OCI-LY1 (cell line): ENCODE data around the gene SDK2.

ENCODE experiments used
- H2AFZ ChIP-seq: fragments of 200-600 bp; sonication (generic), shearing (Covaris generic); 2 replicates; pipeline ENCODE4 v1.6.0; 2014; ENCODE audit warnings: antibody characterized with exemption, mild to moderate bottlenecking, low read length
- H3F3A ChIP-seq: fragments of 200-600 bp; sonication (generic), shearing (Covaris generic); 2 replicates; pipeline ENCODE4 v1.6.0; 2014; ENCODE audit warnings: mild to moderate bottlenecking, antibody characterized with exemption, low read length, moderate library complexity; ENCODE audit not compliant: insufficient read depth
- H3K27ac ChIP-seq: fragments of 200-600 bp; sonication (generic); 2 replicates; pipeline ENCODE4 v1.5.1; 2014; ENCODE audit warnings: low read length, mixed run types, mild to moderate bottlenecking, low read depth; ENCODE audit not compliant: poor library complexity, severe bottlenecking
- H3K27me3 ChIP-seq: fragments of 200-600 bp; sonication (generic); 2 replicates; pipeline ENCODE4 v1.6.0; 2014; ENCODE audit warnings: antibody characterized with exemption, mild to moderate bottlenecking, low read length, moderate library complexity; ENCODE audit not compliant: insufficient read depth
- H3K36me3 ChIP-seq: fragments of 200-600 bp; sonication (generic); 2 replicates; pipeline ENCODE4 v1.6.1; 2014; ENCODE audit warnings: mild to moderate bottlenecking, antibody characterized with exemption, low read length, moderate library complexity, mixed read lengths; ENCODE audit not compliant: insufficient read depth
- H3K4me1 ChIP-seq: fragments of 200-600 bp; sonication (generic); 2 replicates; pipeline ENCODE4 v1.5.1; 2014; ENCODE audit warnings: mild to moderate bottlenecking, low read length, moderate library complexity; ENCODE audit not compliant: insufficient read depth, severe bottlenecking
- H3K4me2 ChIP-seq: fragments of 200-600 bp; sonication (generic), shearing (Covaris generic); 2 replicates; pipeline ENCODE4 v1.6.1; 2014; ENCODE audit warnings: low read length
- H3K4me3 ChIP-seq: fragments of 200-600 bp; sonication (generic); 2 replicates; pipeline ENCODE4 v1.5.1; 2014; ENCODE audit warnings: low read length, low read depth, mild to moderate bottlenecking, mixed read lengths; ENCODE audit not compliant: poor library complexity, severe bottlenecking
- H3K79me2 ChIP-seq: fragments of 200-600 bp; shearing (Covaris generic); 2 replicates; pipeline ENCODE4 v1.6.1; 2016; ENCODE audit warnings: mixed run types, low read length, mixed read lengths; ENCODE audit not compliant: insufficient read depth
- H3K9ac ChIP-seq: fragments of 200-600 bp; sonication (generic), shearing (Covaris generic); 2 replicates; pipeline ENCODE4 v1.6.1; 2014; ENCODE audit warnings: mild to moderate bottlenecking, low read length, mixed read lengths
- H3K9me2 ChIP-seq: fragments of 200-600 bp; sonication (generic), shearing (Covaris generic); 2 replicates; pipeline ENCODE4 v1.6.1; 2014; ENCODE audit warnings: low read depth, mild to moderate bottlenecking, low read length, mixed read lengths
- H3K9me3 ChIP-seq: fragments of 200-600 bp; shearing (Covaris generic); 2 replicates; pipeline ENCODE4 v1.6.1; 2014; ENCODE audit warnings: low read length, mixed read lengths
- H4K20me1 ChIP-seq: fragments of 200-600 bp; sonication (generic), shearing (Covaris generic); 2 replicates; pipeline ENCODE4 v1.6.0; 2016; ENCODE audit warnings: mild to moderate bottlenecking, low read length; ENCODE audit not compliant: insufficient read depth
- CTCF ChIP-seq: fragments of 200-600 bp; sonication (generic), shearing (Covaris generic); IDR thresholded peaks from 2 replicates; pipeline ENCODE4 v1.5.1; 2017; ENCODE audit warnings: mild to moderate bottlenecking, antibody characterized with exemption, low read length, moderate library complexity, mixed read lengths
- EZH2 ChIP-seq: fragments of 200-600 bp; sonication (generic), shearing (Covaris generic); IDR thresholded peaks from 2 replicates; pipeline ENCODE4 v1.8.0; 2017; ENCODE audit warnings: borderline replicate concordance, mixed run types, mild to moderate bottlenecking, antibody characterized with exemption, low read length, moderate library complexity, mixed read lengths

The SDK2 gene

GRCh38 chr17:73603971-73604370, 40.3 kb downstream of the SDK2 start:
- no peak for TF ChIP-seq EZH2
- no peak for TF ChIP-seq CTCF
- no peaks in the 10 kb centered on the region for H3F3A ChIP-seq
- no peaks in the 10 kb centered on the region for H3K79me2 ChIP-seq
- H2AFZ ChIP-seq: no peak overlapping the region
- no peaks in the 10 kb centered on the region for H3K9me3 ChIP-seq
- H3K27me3 ChIP-seq: no peaks in the 10 kb centered on the region
- H3K4me2 ChIP-seq: no peak overlapping the region
- H3K27ac ChIP-seq: no peak overlapping the region
- H3K9ac ChIP-seq: no peak overlapping the region
- H3K4me1 ChIP-seq: no peaks in the 10 kb centered on the region
- H3K9me2 ChIP-seq: no peaks in the 10 kb centered on the region
- no peaks in the 10 kb centered on the region for H3K36me3 ChIP-seq
- no peaks in the 10 kb centered on the region for H4K20me1 ChIP-seq
- H3K4me3 ChIP-seq: no peak overlapping the region

- Histone ChIP-seq H3K9me3 (no peaks in the 10 kb centered on the region), H3K27ac (no peak overlapping the region), H2AFZ (no peak overlapping the region), H3K4me3 (no peak overlapping the region), H4K20me1 (no peaks in the 10 kb centered on the region), H3K9me2 (no peaks in the 10 kb centered on the region), H3K4me1 (no peaks in the 10 kb centered on the region), H3F3A (no peaks in the 10 kb centered on the region), H3K79me2 (no peaks in the 10 kb centered on the region), H3K27me3 (no peaks in the 10 kb centered on the region), H3K9ac (no peak overlapping the region), H3K36me3 (no peaks in the 10 kb centered on the region), H3K4me2 (no peak overlapping the region)
- TF ChIP-seq EZH2 (no peak), CTCF (no peak)
Measured at GRCh38 chr17:73600103-73600871, 44.0 kb downstream of the SDK2 start.

GRCh38 chr17:73599599-73599998, 44.6 kb downstream of the SDK2 start:
- Histone ChIP-seq H4K20me1 (no peaks in the 10 kb centered on the region), H3F3A (no peaks in the 10 kb centered on the region), H3K27me3 (no peaks in the 10 kb centered on the region), H3K9me2 (no peaks in the 10 kb centered on the region), H3K4me1 (no peaks in the 10 kb centered on the region), H3K27ac (no peak overlapping the region), H3K36me3 (no peaks in the 10 kb centered on the region), H3K9me3 (no peaks in the 10 kb centered on the region), H2AFZ (no peak overlapping the region), H3K4me2 (no peak overlapping the region), H3K4me3 (no peak overlapping the region), H3K79me2 (no peaks in the 10 kb centered on the region), H3K9ac (no peak overlapping the region)
- TF ChIP-seq EZH2: no peak
- TF ChIP-seq CTCF: no peak
